GM23338 (cell line): ENCODE results near the gene CACNA1H. TPM values are rescaled to one million over a fixed set of nuclear protein-coding genes. Genes with fewer than 3 reads are reported as not detected.

Source experiments
- ATAC-seq: fragments of 200-7000 bp; cut with Tn5 transposase; 3 replicates; pipeline ENCODE4 v1.9.1; 2020
- DNase-seq: peaks from one replicate; pipeline ENCODE4 v3.0.0-alpha.2; 2015; ENCODE audit warnings: low spot score
- H2AFZ ChIP-seq: fragments of 200-600 bp; sonication (generic); 2 replicates; pipeline ENCODE4 v1.8.0; 2016; ENCODE audit warnings: antibody characterized with exemption, mild to moderate bottlenecking, moderate library complexity
- H3F3A ChIP-seq: fragments of 200-600 bp; sonication (generic); replicated peaks from 2 replicates; pipeline ENCODE4 v1.8.0; 2017; ENCODE audit warnings: antibody characterized with exemption, mixed run types, low read depth
- H3K27ac ChIP-seq: fragments of 200-600 bp; sonication (generic); 2 replicates; pipeline ENCODE4 v1.6.1; 2016; ENCODE audit warnings: low read depth
- H3K27me3 ChIP-seq: fragments of 200-600 bp; sonication (generic); 2 replicates; pipeline ENCODE4 v1.8.0; 2016; ENCODE audit warnings: mild to moderate bottlenecking, mixed run types, moderate library complexity; ENCODE audit not compliant: insufficient read depth
- H3K36me3 ChIP-seq: fragments of 200-600 bp; sonication (generic); 2 replicates; pipeline ENCODE4 v1.8.0; 2016; ENCODE audit warnings: mild to moderate bottlenecking; ENCODE audit not compliant: insufficient read depth
- H3K4me1 ChIP-seq: fragments of 200-600 bp; sonication (generic); 2 replicates; pipeline ENCODE4 v1.8.0; 2016; ENCODE audit warnings: mild to moderate bottlenecking, moderate library complexity; ENCODE audit not compliant: insufficient read depth
- H3K4me2 ChIP-seq: fragments of 200-600 bp; sonication (generic); 2 replicates; pipeline ENCODE4 v1.7.1; 2017; ENCODE audit warnings: mixed run types
- H3K4me3 ChIP-seq: fragments of 200-600 bp; sonication (generic); 2 replicates; pipeline ENCODE4 v1.6.1; 2016; ENCODE audit warnings: mixed run types
- H3K79me2 ChIP-seq: fragments of 200-600 bp; sonication (generic); replicated peaks from 2 replicates; pipeline ENCODE4 v1.8.0; 2017; ENCODE audit warnings: mild to moderate bottlenecking; ENCODE audit not compliant: insufficient read depth
- H3K9me2 ChIP-seq: fragments of 200-600 bp; sonication (generic); 2 replicates; pipeline ENCODE4 v1.8.0; 2017; ENCODE audit not compliant: insufficient read depth
- H4K20me1 ChIP-seq: fragments of 200-600 bp; sonication (generic); replicated peaks from 2 replicates; pipeline ENCODE4 v1.8.0; 2017; ENCODE audit warnings: mild to moderate bottlenecking; ENCODE audit not compliant: insufficient read depth
- H3K27ac Mint-ChIP-seq: 2 replicates; pipeline ENCODE4 v1.8.0; 2020; ENCODE audit warnings: inconsistent platforms, mild to moderate bottlenecking, moderate library complexity, mixed read lengths
- H3K27me3 Mint-ChIP-seq: 3 replicates; pipeline ENCODE4 v1.8.0; 2022; ENCODE audit warnings: low read depth, mild to moderate bottlenecking, moderate library complexity, mixed read lengths, inconsistent platforms; ENCODE audit not compliant: insufficient read depth, poor library complexity
- H3K36me3 Mint-ChIP-seq: 3 replicates; pipeline ENCODE4 v1.8.0; 2021; ENCODE audit warnings: low read depth, mild to moderate bottlenecking, inconsistent platforms, moderate library complexity, mixed read lengths
- H3K4me1 Mint-ChIP-seq: 3 replicates; pipeline ENCODE4 v1.8.0; 2020; ENCODE audit warnings: mild to moderate bottlenecking, inconsistent platforms, mixed read lengths
- H3K4me3 Mint-ChIP-seq: 3 replicates; pipeline ENCODE4 v1.8.0; 2021; ENCODE audit warnings: moderate library complexity, mild to moderate bottlenecking, inconsistent platforms, mixed read lengths
- H3K9me3 Mint-ChIP-seq: 3 replicates; pipeline ENCODE4 v1.8.0; 2020; ENCODE audit warnings: moderate library complexity, mild to moderate bottlenecking, inconsistent platforms, mixed read lengths
- CREB1 ChIP-seq: fragments of 250-450 bp; sonication (Bioruptor Pico); IDR thresholded peaks from 2 replicates; pipeline ENCODE4 v1.5.0; 2020; ENCODE audit warnings: low read depth, mild to moderate bottlenecking, moderate library complexity
- CTCF ChIP-seq, 2 experiments: fragments of 200-600 bp in 1 of 2; sonication (generic) in 1 of 2; conservative IDR thresholded peaks; 2 replicates each; pipeline versions ENCODE4 v1.5.1 to v1.6.1; 2016 to 2017; ENCODE audit warnings: antibody characterized with exemption in 2 of 2, low read depth in 2 of 2, mild to moderate bottlenecking in 2 of 2, moderate library complexity in 1 of 2
- ETS1 ChIP-seq: IDR thresholded peaks from 2 replicates; pipeline ENCODE4 v1.6.1; 2016; ENCODE audit warnings: antibody characterized with exemption
- EZH2 ChIP-seq: fragments of 200-600 bp; sonication (generic); IDR thresholded peaks from one replicate; pipeline ENCODE4 v1.8.0; 2017; ENCODE audit warnings: antibody characterized with exemption, mild to moderate bottlenecking, low read depth; ENCODE audit not compliant: unreplicated experiment
- EZH2phosphoT487 ChIP-seq: fragments of 200-600 bp; sonication (generic); IDR thresholded peaks from one replicate; pipeline ENCODE4 v1.8.1; 2018; ENCODE audit warnings: antibody characterized with exemption; ENCODE audit not compliant: unreplicated experiment
- JUNB ChIP-seq: IDR thresholded peaks from one replicate; pipeline ENCODE4 v1.6.1; 2016; ENCODE audit warnings: antibody characterized with exemption; ENCODE audit not compliant: unreplicated experiment
- NANOG ChIP-seq: IDR thresholded peaks from 2 replicates; pipeline ENCODE4 v1.6.1; 2016; ENCODE audit warnings: antibody characterized with exemption, borderline replicate concordance
- POLR2AphosphoS5 ChIP-seq: IDR thresholded peaks from 2 replicates; pipeline ENCODE4 v1.6.1; 2016; ENCODE audit warnings: antibody characterized with exemption, low read depth
- REST ChIP-seq: IDR thresholded peaks from one replicate; pipeline ENCODE4 v1.6.1; 2018; ENCODE audit warnings: antibody characterized with exemption; ENCODE audit not compliant: unreplicated experiment
- STAT1 ChIP-seq: IDR thresholded peaks from one replicate; pipeline ENCODE4 v1.6.1; 2016; ENCODE audit warnings: antibody characterized with exemption; ENCODE audit not compliant: unreplicated experiment
- ZNF114 ChIP-seq: fragments of 250-450 bp; sonication (Bioruptor Pico); IDR thresholded peaks from 2 replicates; pipeline ENCODE4 v1.5.0; 2020; ENCODE audit warnings: mild to moderate bottlenecking, moderate library complexity
- ZNF331 ChIP-seq: fragments of 250-450 bp; sonication (Bioruptor Pico); IDR thresholded peaks from 2 replicates; pipeline ENCODE4 v1.5.0; 2020; ENCODE audit warnings: low read depth, mild to moderate bottlenecking, moderate library complexity
- ZNF462 ChIP-seq: fragments of 250-450 bp; sonication (Bioruptor Pico); IDR thresholded peaks from 2 replicates; pipeline ENCODE4 v1.5.0; 2020; ENCODE audit warnings: mild to moderate bottlenecking, moderate library complexity
- polyA plus RNA-seq: library from polyadenylated mRNA; unstranded; fragments of >200 nt; fragmentation: Nextera tagmentation; extraction: Ambion mirVana; gene quantifications from 2 replicates; pipeline ENCODE4 v1.2.1, GENCODE V29; 2016
- total RNA-seq: library from RNA; depleted of rRNA; stranded (reverse); fragments of >200 nt; shearing (Covaris generic); gene quantifications from 2 replicates; pipeline ENCODE4 v1.2.3, GENCODE V29; 2014

The CACNA1H gene
- total and polyA plus RNA-seq, 2 experiments from 2014 or later = 3.5 to 43.3 TPM

GRCh38 chr16:1206786-1207185 is 53.9 kb downstream of the CACNA1H start:
- no peak for DNase-seq
- no peaks in the 10 kb centered on the region for H3K9me2 ChIP-seq
- peaks cover 3% of the 10 kb centered on the region; the same call in 1 of the 3 replicates for H3K36me3 Mint-ChIP-seq
- H3K27ac ChIP-seq = no peak overlapping the region
- H3K4me3 ChIP-seq = no peak overlapping the region
- H3K27me3 Mint-ChIP-seq = peaks cover 19% of the 10 kb centered on the region
- H3K9me3 Mint-ChIP-seq = no peaks in the 10 kb centered on the region
- H3K4me2 ChIP-seq = no peak overlapping the region
- H3K36me3 ChIP-seq = no peaks in the 10 kb centered on the region
- no peaks in the 10 kb centered on the region for H3K79me2 ChIP-seq
- no peaks in the 10 kb centered on the region for H4K20me1 ChIP-seq
- H3K4me1 Mint-ChIP-seq = no peaks in the 10 kb centered on the region
- no peak overlapping the region for H3K4me3 Mint-ChIP-seq
- TF ChIP-seq CREB1 (CRISPR knock-in tag) (no peak), NANOG (no peak), JUNB (no peak), EZH2phosphoT487 (no peak), POLR2AphosphoS5 (no peak), ZNF114 (CRISPR knock-in tag) (no peak), ETS1 (no peak), EZH2 (no peak), CTCF (conservative IDR thresholded peaks at IDR 0.05; ENCODE audit: low read depth in 2 of 2) (no peak), ZNF331 (CRISPR knock-in tag) (no peak), STAT1 (no peak), REST (no peak), ZNF462 (CRISPR knock-in tag) (no peak)
- no peaks in the 10 kb centered on the region for H3F3A ChIP-seq
- H3K4me1 ChIP-seq = no peaks in the 10 kb centered on the region
- no peak overlapping the region for H2AFZ ChIP-seq
- no peak for ATAC-seq
- no peaks in the 10 kb centered on the region for H3K27me3 ChIP-seq
- H3K27ac Mint-ChIP-seq = no peak overlapping the region
